Mesothelial cell of epicardium (in vitro differentiated cells): ENCODE data around the gene LYZL1. TPM values are rescaled to one million over a fixed set of nuclear protein-coding genes. Genes with fewer than 3 reads are reported as not detected.

Experiments used
- DNase-seq, 2 experiments: peaks; one replicate each; pipeline ENCODE4 v3.0.0; 2021; ENCODE audit warnings: low spot score in 2 of 2; ENCODE audit not compliant: unreplicated experiment in 2 of 2
- H3K27ac Mint-ChIP-seq: 2 replicates; pipeline ENCODE4 v1.8.0; 2021; ENCODE audit warnings: mixed read lengths
- H3K27me3 Mint-ChIP-seq: 2 replicates; pipeline ENCODE4 v1.8.0; 2021; ENCODE audit warnings: low read depth, mixed read lengths
- H3K36me3 Mint-ChIP-seq: 2 replicates; pipeline ENCODE4 v1.8.0; 2021; ENCODE audit warnings: mixed read lengths
- H3K4me1 Mint-ChIP-seq: 2 replicates; pipeline ENCODE4 v1.8.0; 2021; ENCODE audit warnings: mixed read lengths
- H3K4me3 Mint-ChIP-seq: 2 replicates; pipeline ENCODE4 v1.8.0; 2021; ENCODE audit warnings: mild to moderate bottlenecking, moderate library complexity, mixed read lengths
- H3K9me3 Mint-ChIP-seq: 2 replicates; pipeline ENCODE4 v1.8.0; 2021; ENCODE audit warnings: mixed read lengths
- total RNA-seq: library from RNA; stranded (reverse); gene quantifications from 3 replicates; pipeline ENCODE4 v1.2.1, GENCODE V29; 2021
- TF ChIP-seq, protein P1 (sequence below): fragments of 200-600 bp; sonication (generic); IDR thresholded peaks from one replicate; pipeline ENCODE4 v1.5.0; 2021; ENCODE audit warnings: antibody characterized with exemption; ENCODE audit not compliant: unreplicated experiment

LYZL1 gene
- total RNA-seq, 1 donor from 2014 or later = not detected

- H3K27ac Mint-ChIP-seq = peak overlapping the region; percentile 33
- H3K4me3 Mint-ChIP-seq = no peak overlapping the region
- H3K36me3 Mint-ChIP-seq = peaks cover 4% of the 10 kb centered on the region
- H3K9me3 Mint-ChIP-seq = peaks cover 9% of the 10 kb centered on the region
- peaks cover 68% of the 10 kb centered on the region for H3K4me1 Mint-ChIP-seq
- TF ChIP-seq, protein P1, sequence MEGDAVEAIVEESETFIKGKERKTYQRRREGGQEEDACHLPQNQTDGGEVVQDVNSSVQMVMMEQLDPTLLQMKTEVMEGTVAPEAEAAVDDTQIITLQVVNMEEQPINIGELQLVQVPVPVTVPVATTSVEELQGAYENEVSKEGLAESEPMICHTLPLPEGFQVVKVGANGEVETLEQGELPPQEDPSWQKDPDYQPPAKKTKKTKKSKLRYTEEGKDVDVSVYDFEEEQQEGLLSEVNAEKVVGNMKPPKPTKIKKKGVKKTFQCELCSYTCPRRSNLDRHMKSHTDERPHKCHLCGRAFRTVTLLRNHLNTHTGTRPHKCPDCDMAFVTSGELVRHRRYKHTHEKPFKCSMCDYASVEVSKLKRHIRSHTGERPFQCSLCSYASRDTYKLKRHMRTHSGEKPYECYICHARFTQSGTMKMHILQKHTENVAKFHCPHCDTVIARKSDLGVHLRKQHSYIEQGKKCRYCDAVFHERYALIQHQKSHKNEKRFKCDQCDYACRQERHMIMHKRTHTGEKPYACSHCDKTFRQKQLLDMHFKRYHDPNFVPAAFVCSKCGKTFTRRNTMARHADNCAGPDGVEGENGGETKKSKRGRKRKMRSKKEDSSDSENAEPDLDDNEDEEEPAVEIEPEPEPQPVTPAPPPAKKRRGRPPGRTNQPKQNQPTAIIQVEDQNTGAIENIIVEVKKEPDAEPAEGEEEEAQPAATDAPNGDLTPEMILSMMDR = no peak
- DNase-seq = no peak
- H3K27me3 Mint-ChIP-seq = no peaks in the 10 kb centered on the region
These were observed 43.9 kb upstream of the LYZL1 start for GRCh38 chr10:29244978-29245377.

GRCh38 chr10:29245476-29245875, 43.4 kb upstream of the LYZL1 start:
- Mint-ChIP-seq H3K27ac (no peak overlapping the region), H3K4me3 (no peak overlapping the region), H3K9me3 (peaks cover 10% of the 10 kb centered on the region), H3K4me1 (peaks cover 68% of the 10 kb centered on the region), H3K36me3 (peaks cover 4% of the 10 kb centered on the region), H3K27me3 (no peaks in the 10 kb centered on the region)
- TF ChIP-seq, protein P1 = no peak
- no peak for DNase-seq

DNA sequence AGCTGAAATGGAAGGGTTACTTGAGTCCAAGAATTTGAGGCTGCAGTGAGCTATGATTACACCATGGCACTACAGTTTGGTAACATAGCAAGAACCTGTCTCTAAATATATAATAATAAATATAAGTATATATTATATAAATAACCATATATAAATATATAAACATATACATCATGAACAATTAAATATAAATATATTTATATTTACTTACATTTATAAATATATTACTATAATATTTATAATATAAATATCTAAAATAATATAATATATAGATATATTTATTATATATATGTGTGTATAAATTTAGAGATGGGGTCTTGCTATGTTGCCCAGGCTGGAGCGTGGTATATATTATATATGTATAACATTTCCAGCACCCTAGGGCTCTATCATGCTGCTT, 42.4 kb upstream of the LYZL1 start:
- H3K4me1 Mint-ChIP-seq = peaks cover 67% of the 10 kb centered on the region
- H3K9me3 Mint-ChIP-seq = peaks cover 10% of the 10 kb centered on the region
- peaks cover 2% of the 10 kb centered on the region for H3K36me3 Mint-ChIP-seq
- no peaks in the 10 kb centered on the region for H3K27me3 Mint-ChIP-seq
- DNase-seq = no peak
- peak overlapping the region; percentile 84 for H3K27ac Mint-ChIP-seq
- TF ChIP-seq, protein P1 = no peak
- H3K4me3 Mint-ChIP-seq = no peak overlapping the region

DNA sequence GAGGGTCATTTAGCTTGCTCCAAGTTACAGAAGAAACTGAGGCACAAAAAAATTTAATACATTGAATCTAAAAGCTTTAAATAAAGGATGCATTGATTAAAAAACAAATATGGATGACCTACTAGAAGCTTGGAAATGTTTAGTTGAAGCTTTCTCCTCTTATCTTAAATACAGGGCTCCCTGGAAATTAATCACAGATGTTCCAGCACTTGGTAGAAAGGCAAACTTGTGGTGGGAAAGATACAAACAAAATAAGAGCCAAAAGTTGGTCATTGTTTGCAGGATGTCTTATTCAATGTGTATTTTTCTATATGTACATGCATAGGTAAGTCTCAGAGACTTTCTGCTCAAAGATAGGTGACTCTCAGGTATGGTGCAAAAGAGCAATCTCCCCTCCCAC, 40.7 kb upstream of the LYZL1 start:
- Mint-ChIP-seq H3K4me1 (peaks cover 71% of the 10 kb centered on the region), H3K36me3 (peaks cover 2% of the 10 kb centered on the region), H3K27ac (peak overlapping the region; percentile 71), H3K9me3 (peaks cover 10% of the 10 kb centered on the region), H3K27me3 (no peaks in the 10 kb centered on the region), H3K4me3 (no peak overlapping the region)
- TF ChIP-seq, protein P1 = no peak
- DNase-seq = no peak

DNA sequence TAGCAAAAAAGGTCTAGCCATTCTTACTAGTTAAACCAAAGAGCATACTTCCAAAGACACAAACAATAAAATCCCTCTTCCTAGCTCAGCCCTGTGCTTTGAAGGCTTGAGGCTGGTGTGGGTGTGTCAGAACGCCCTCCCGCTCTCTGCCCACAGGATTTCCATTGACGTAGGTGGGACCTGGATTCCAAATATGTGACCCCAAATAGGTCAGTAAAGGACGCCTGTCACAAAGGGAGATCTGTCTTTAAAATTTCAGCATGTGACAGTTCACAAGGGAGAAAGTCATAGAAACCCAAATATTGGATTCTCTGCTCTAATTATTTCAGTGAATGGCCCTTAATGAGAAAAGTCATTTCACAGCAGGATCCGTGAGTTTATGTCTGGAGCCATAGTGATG, 39.9 kb upstream of the LYZL1 start:
- TF ChIP-seq, protein P1 = no peak
- no peak for DNase-seq
- H3K27me3 Mint-ChIP-seq = no peaks in the 10 kb centered on the region
- H3K4me3 Mint-ChIP-seq = no peak overlapping the region
- peaks cover 2% of the 10 kb centered on the region for H3K36me3 Mint-ChIP-seq
- peak overlapping the region; percentile 92 for H3K27ac Mint-ChIP-seq
- peaks cover 72% of the 10 kb centered on the region for H3K4me1 Mint-ChIP-seq
- peaks cover 10% of the 10 kb centered on the region for H3K9me3 Mint-ChIP-seq

- Mint-ChIP-seq H3K4me1 (peaks cover 75% of the 10 kb centered on the region), H3K9me3 (peaks cover 10% of the 10 kb centered on the region), H3K4me3 (no peak overlapping the region), H3K36me3 (peaks cover 2% of the 10 kb centered on the region), H3K27ac (peak overlapping the region; percentile 92), H3K27me3 (no peaks in the 10 kb centered on the region)
- TF ChIP-seq, protein P1 = no peak
- DNase-seq = no peak
These were observed 38.8 kb upstream of the LYZL1 start for GRCh38 chr10:29250066-29250465.
